HepG2 (cell line): ENCODE data around the gene TMEFF1. TPM values are rescaled to one million over a fixed set of nuclear protein-coding genes. Genes with fewer than 3 reads are reported as not detected.

Experiments
- ATF4 ChIP-seq, 2 experiments: fragments of 450-650 bp in 1 of 2; sonication (generic) in 1 of 2; formaldehyde crosslinking; IDR thresholded peaks; 2 replicates each; pipeline versions ENCODE4 v1.5.0 to v1.8.0; 2020 to 2022; ENCODE audit warnings: mild to moderate bottlenecking in 1 of 2, missing genetic modification reagents in 1 of 2
- EHMT2 ChIP-seq: fragments of 200-600 bp; sonication (generic); IDR thresholded peaks from 2 replicates; pipeline ENCODE4 v1.7.0; 2017; ENCODE audit warnings: antibody characterized with exemption, low read depth, low read length, borderline replicate concordance
- HNF1A ChIP-seq, 2 experiments: sonication (generic) in 1 of 2; formaldehyde crosslinking in 1 of 2; IDR thresholded peaks; 2 replicates each; pipeline versions ENCODE4 v1.4.0 to v1.6.1; 2016 to 2020; ENCODE audit warnings: borderline replicate concordance in 1 of 2, low read depth in 1 of 2, mild to moderate bottlenecking in 1 of 2, missing genetic modification reagents in 1 of 2
- MATR3 ChIP-seq: sonication (generic); formaldehyde crosslinking; IDR thresholded peaks from 2 replicates; pipeline ENCODE4 v1.4.0; 2020; ENCODE audit warnings: missing genetic modification reagents
- NFIB ChIP-seq: sonication (generic); formaldehyde crosslinking; IDR thresholded peaks from 2 replicates; pipeline ENCODE4 v1.9.0; 2021; ENCODE audit warnings: missing genetic modification reagents, mild to moderate bottlenecking, borderline replicate concordance
- SIN3B ChIP-seq: fragments of 150-350 bp; IDR thresholded peaks from 2 replicates; pipeline ENCODE4 v1.6.1; 2014; ENCODE audit warnings: low read length
- UBTF ChIP-seq: sonication (generic); formaldehyde crosslinking; IDR thresholded peaks from 2 replicates; pipeline ENCODE4 v1.4.0; 2020; ENCODE audit warnings: mild to moderate bottlenecking, missing genetic modification reagents
- ZBED4 ChIP-seq: sonication (generic); formaldehyde crosslinking; IDR thresholded peaks from 2 replicates; pipeline ENCODE4 v1.4.0; 2020; ENCODE audit warnings: missing genetic modification reagents, borderline replicate concordance
- ZBTB7A ChIP-seq: sonication (generic); formaldehyde crosslinking; IDR thresholded peaks from 2 replicates; pipeline ENCODE4 v1.8.0; 2022; ENCODE audit warnings: mild to moderate bottlenecking, missing genetic modification reagents
- ZBTB8A ChIP-seq: sonication (generic); formaldehyde crosslinking; IDR thresholded peaks from 2 replicates; pipeline ENCODE4 v1.4.0; 2020; ENCODE audit warnings: mild to moderate bottlenecking, low read depth, missing genetic modification reagents, borderline replicate concordance
- ZNF567 ChIP-seq: sonication (generic); formaldehyde crosslinking; IDR thresholded peaks from 2 replicates; pipeline ENCODE4 v1.8.1; 2023; ENCODE audit warnings: mild to moderate bottlenecking, missing genetic modification reagents, borderline replicate concordance
- ZNF607 ChIP-seq: sonication (generic); formaldehyde crosslinking; IDR thresholded peaks from 2 replicates; pipeline ENCODE4 v1.5.1; 2020; ENCODE audit warnings: missing genetic modification reagents, mild to moderate bottlenecking, borderline replicate concordance
- ZNF644 ChIP-seq: IDR thresholded peaks from 2 replicates; pipeline ENCODE4 v1.6.1; 2016; ENCODE audit warnings: low read depth
- ZNF773 ChIP-seq: sonication (generic); formaldehyde crosslinking; IDR thresholded peaks from 2 replicates; pipeline ENCODE4 v1.4.0; 2020; ENCODE audit warnings: missing genetic modification reagents, borderline replicate concordance
- ZNF879 ChIP-seq: sonication (generic); formaldehyde crosslinking; IDR thresholded peaks from 2 replicates; pipeline ENCODE4 v1.8.1; 2023; ENCODE audit warnings: missing genetic modification reagents
- ZSCAN9 ChIP-seq: IDR thresholded peaks from 2 replicates; pipeline ENCODE4 v1.6.1; 2016; ENCODE audit warnings: borderline replicate concordance
- polyA plus RNA-seq, 8 experiments: library from polyadenylated mRNA; depleted of rRNA in 3 of 8; stranded (reverse) in 7 of 8; unstranded in 1 of 8; fragments of >200 nt; fragmentation: Illumina TruSeq in 4 of 8; extraction: Trizol in 4 of 8; gene quantifications; 2 replicates each; pipeline versions ENCODE4 v1.2.1 to v1.2.3, GENCODE V29; 2011 to 2016; ENCODE audit warnings: low read depth in 4 of 8, missing spikeins in 1 of 8, mixed read lengths in 1 of 8; ENCODE audit not compliant: insufficient read depth in 1 of 8
- total RNA-seq, 5 experiments: library from RNA; depleted of rRNA; stranded (reverse); fragments of >200 nt; fragmentation: Illumina TruSeq; extraction: Trizol; gene quantifications; 2 replicates each; pipeline ENCODE4 v1.2.3, GENCODE V29; 2016; ENCODE audit warnings: low read depth in 1 of 5

TMEFF1 gene
- total and polyA plus RNA-seq, 2 of the 13 experiments (the other 11 are each of a cell fraction or from before 2014, with no cell fraction given) = 0.87 to 1.9 TPM

- no peak for TF ChIP-seq ZNF607 (CRISPR knock-in tag)
- TF ChIP-seq SIN3B = no peak
- TF ChIP-seq ATF4 (CRISPR knock-in tag; IDR thresholded peaks at IDR 0.05) = no peak
- no peak for TF ChIP-seq HNF1A (IDR thresholded peaks at IDR 0.05; ENCODE audit: low read depth)
- no peak for TF ChIP-seq HNF1A (CRISPR knock-in tag; IDR thresholded peaks at IDR 0.05; ENCODE audit: borderline replicate concordance)
- no peak for TF ChIP-seq MATR3 (CRISPR knock-in tag)
- TF ChIP-seq UBTF (CRISPR knock-in tag) = no peak
- no peak for TF ChIP-seq ZBTB7A
- no peak for TF ChIP-seq ZBTB8A
- TF ChIP-seq ZSCAN9 (CRISPR knock-in tag) = no peak
- TF ChIP-seq NFIB = no peak
- no peak for TF ChIP-seq ZNF773
- no peak for TF ChIP-seq ZNF567 (CRISPR knock-in tag)
- no peak for TF ChIP-seq ZBED4 (CRISPR knock-in tag)
- peak; percentile 73; the same call in 1 of the 2 replicates for TF ChIP-seq ZNF644
- TF ChIP-seq ZNF879 (CRISPR knock-in tag) = no peak
- no peak for TF ChIP-seq EHMT2
These were observed 28.9 kb upstream of the TMEFF1 start (continued) for GRCh38 chr9:100443781-100444768.
